NCI-H345 treated with DMSO at 0.1 percent for 48 hours (cell line): Measurements from ENCODE around the gene SYT13.

Experiments
- DNase-seq: peaks from one replicate; lab custom pipeline; 2025; ENCODE audit not compliant: unreplicated experiment; lab: John Stamatoyannopoulos, UW

The SYT13 gene, protein sequence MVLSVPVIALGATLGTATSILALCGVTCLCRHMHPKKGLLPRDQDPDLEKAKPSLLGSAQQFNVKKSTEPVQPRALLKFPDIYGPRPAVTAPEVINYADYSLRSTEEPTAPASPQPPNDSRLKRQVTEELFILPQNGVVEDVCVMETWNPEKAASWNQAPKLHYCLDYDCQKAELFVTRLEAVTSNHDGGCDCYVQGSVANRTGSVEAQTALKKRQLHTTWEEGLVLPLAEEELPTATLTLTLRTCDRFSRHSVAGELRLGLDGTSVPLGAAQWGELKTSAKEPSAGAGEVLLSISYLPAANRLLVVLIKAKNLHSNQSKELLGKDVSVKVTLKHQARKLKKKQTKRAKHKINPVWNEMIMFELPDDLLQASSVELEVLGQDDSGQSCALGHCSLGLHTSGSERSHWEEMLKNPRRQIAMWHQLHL

DNA sequence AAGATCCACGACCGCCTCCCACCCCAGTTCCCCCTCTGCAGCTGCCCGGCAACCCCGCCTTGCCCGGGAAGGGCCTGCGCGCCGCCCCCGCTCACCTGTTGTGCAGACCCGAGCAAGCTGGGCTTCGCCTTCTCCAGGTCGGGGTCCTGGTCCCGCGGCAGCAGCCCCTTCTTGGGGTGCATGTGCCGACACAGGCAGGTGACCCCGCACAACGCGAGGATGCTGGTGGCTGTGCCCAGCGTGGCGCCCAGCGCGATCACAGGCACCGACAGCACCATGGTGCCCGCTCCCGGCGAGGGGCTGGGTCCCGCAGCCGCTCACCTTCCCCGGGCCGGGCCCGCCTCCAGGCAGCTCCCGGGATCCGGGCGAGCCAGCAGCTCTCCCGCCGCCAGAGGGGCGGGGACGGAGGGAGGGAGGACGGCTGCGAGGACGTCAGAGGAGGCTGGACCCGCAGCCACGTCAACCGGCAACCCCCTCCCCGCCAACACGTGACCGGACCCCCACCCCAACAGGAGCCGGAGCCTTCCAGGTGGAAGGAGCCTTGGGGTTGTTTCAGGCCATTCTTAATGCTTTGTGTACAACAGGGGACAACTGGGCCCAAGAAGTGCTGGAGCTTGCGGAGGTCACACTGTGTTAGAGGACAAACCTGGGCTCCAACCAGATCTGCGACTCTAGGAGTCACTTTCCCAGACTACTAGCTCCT is at the start of gene SYT13:
TSS of gene SYT13 (minus strand) at position 412 of the 703 bp plus-strand sequence. CDS start at position 278, 134 bp downstream.
- peak; percentile 44 for DNase-seq

DNA sequence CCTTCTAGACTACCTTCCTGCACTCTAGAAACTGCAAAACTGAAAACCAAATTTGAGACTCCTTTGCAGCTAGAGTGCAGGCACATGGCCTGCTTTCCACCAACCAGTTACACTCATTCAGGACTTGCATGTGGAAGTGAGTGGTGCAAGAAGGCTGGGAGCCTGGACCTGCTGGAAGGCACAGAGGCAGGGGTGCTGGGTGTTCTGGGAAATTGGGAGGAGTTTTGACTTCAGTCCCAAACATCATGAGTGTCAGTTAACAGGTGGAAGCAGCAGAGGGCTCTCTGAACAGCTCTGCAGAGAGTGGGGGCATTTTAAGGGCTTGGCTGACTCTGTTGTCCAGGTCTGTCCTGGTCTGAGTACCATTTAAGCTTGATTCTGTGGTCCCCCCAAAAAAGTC is 49.3 kb upstream of the SYT13 start:
- DNase-seq, result no peak

DNA sequence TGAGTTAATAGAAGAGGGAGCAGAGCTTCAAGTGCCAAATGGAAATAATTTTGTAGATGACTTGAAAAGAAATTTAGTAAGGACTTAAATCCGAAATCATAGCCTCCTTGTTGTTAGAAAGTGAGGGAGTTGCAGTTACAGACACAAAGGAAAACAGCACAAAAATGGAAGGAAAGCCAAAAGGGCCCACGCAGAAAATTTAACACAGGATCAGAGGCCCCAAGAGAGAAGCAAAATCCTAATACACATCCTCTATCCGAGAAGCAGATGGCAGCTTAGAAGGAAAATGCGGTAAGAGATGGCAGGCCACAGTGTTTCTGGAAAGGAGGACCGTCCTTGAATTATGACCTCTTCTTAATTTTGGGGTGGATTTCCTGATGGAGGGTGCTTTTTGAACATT is 48.7 kb upstream of the SYT13 start:
- DNase-seq, result no peak

DNA sequence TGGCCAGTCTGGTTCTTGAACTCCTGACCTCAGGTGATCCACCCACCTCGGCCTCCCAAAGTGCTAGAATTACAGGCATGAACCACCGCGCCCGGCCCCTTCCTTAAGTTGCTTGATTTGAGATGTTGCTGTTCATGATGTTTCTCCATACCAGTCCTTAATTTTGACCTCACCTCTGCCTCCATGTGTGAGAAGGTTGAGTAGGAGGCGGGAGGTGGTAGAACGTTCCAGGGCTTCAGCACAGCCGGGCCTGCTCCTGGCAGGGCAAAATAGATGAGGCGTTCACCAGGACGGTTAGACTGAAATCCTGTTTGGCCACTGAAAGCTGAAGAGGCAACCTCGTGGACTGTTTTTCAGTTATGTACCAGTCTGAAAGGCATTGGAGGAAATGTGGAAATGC is 48.3 kb upstream of the SYT13 start:
- DNase-seq, result no peak

DNA sequence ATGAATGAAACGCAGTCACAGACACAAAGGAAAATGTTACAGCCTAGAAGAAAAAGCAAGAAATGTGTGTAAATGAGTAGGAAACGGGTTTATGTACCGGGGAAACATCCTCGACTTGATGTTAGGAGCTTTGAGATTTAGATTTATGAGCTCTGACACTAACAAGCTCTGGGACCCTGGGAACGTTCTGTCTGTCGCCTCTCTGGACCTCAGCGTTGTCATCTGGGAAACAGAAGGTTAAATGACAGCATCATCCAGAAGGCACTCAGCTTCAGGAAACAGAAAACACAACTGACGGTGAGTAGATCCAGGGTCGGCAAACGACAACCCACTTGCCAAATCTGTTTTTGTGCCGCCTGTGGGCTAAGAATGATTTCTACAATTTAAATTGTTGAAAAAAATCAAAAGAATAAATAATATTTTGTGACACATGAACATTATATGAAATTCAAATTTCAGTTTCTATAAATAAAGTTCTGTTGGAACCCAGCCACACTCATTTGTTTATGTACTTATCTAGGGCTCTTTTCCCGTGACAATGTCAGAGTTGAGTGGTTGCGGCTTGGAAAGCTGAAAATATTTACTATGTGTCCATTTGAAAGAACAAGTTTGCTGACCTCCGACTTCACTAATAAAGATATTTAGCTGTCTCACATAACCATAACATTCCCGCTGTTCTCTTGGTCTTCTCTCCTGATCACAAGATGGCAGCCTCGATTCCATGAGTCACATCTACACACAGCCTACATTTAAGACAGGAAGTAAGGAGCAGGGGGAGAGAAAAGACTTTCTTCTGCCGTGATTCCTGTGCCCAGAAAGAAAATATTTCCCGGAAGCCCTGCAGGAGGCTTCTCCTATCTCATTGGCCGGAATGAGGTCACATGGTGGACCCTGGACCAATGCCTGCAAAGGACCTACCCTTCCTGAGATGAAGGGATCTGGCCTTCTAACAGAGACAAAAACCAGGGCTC is 47.1 kb upstream of the SYT13 start:
- DNase-seq, result no peak

DNA sequence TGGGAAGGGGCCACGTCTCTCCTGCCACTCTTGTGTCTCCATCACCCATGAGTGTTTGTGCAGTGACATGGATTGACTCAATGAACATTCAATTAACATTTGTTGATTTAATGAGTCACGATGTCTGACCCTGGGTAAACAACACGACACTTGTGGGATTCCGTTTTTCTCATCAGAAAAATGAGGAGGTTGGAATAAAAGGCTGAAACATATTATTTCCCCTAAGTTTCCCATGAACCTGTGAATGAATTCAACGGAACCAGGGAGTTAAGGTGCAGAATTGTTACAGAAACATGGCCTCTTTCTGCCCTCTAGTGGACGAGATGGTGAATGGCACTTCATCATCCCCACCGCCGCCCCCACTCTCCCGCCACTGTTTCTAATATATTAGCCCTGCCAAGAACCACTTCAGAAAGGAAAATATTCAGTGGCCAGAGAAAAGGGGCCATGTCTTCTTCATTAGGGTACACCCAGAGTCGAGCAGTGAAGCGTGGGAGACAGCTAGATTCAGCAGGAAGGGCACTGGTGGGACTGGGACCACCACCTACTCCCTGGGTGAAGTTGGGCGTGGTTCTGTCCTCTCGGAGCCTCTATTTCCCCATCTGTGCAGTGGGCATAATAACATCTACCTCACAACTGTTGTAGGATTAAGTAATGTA is 46.3 kb upstream of the SYT13 start:
- peak; percentile 49 for DNase-seq

DNA sequence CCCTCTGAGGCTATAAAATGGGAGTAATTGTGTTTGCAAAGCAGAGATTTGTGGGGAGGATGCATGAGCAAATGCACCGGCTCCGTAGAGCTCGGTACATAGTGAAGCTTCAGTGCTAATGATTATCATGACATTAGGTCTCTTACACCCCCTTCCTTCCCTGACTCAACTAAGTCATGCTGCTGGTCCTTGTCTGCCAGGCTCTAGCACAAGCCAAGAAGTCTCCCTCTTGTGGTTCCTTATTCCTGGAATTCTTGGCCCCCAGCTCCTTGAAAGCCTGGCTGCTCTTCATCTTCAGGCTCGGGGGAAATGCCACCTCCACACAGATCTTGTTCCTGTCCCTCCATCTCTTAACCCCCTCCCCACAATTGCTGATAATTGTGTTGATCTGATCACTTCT is 45.7 kb upstream of the SYT13 start:
- no peak for DNase-seq

DNA sequence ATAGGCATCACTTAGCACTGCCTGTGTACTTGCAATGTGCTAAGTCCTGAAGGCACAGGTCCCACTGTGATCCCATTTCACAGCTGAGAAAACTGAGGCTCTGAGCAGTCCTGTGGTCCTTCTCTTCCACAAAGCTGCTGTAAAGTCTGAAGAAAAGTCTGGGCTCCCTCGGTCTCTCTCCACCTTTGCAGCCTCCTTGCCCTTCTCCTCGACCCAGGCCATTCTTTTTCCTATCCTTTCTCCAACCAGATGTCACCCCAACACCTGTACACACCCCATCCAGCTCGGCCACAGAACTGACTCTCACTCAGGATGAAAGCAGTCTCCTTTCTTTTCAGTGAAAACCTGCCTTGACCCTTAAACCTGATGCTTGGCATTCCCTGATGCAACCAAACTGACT is 42.6 kb upstream of the SYT13 start:
- no peak for DNase-seq

DNA sequence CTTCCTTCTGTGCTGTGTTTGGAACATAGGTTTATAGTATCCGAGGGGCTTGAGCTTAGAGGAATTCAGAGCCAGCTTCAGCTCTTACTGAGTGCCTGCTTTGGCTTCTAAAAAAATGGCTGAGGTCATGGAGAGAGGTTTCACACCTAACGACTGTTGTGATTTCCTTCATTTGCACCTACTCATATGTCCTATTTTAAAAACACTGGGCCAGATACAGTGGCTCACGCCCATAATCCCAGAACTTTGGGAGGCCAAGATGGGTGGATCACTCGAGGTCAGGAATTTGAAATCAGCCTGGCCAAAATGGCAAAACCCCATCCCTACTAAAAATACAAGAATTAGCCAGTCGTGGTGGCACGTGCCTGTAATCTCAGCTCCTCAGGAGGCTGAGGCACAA is 38.3 kb upstream of the SYT13 start:
- no peak for DNase-seq

DNA sequence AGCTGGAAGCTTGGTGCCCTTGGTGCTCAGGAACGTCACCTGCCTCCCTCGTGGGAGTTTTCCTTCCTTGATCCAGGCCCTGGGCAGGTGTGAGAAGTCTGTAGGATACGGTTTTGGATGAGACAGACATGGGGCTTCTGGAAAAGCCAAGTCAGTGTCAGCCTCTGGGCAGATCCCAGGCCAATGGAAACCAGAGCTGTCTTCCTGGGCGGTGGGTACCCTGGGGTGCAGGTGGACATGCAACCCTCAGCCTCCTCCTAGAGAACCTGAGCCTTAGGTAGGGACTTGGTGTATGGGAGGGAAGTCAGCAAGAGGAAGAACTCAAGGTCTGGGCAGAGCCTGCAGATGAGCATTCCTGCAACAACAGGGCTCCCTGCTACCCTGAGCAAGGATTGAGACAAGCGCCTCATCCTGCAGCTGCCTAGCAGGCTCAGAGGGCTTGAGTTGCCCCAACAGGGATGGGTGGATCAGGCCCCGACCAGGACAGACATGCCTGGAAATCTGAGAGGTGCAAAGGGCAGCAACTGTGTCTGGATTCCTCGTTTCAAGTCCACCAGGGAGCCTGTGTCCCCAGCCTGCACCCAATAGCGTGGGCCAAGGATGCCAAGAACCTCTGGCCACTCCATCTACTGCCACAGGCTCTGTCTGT is 37.6 kb upstream of the SYT13 start:
- no peak for DNase-seq

DNA sequence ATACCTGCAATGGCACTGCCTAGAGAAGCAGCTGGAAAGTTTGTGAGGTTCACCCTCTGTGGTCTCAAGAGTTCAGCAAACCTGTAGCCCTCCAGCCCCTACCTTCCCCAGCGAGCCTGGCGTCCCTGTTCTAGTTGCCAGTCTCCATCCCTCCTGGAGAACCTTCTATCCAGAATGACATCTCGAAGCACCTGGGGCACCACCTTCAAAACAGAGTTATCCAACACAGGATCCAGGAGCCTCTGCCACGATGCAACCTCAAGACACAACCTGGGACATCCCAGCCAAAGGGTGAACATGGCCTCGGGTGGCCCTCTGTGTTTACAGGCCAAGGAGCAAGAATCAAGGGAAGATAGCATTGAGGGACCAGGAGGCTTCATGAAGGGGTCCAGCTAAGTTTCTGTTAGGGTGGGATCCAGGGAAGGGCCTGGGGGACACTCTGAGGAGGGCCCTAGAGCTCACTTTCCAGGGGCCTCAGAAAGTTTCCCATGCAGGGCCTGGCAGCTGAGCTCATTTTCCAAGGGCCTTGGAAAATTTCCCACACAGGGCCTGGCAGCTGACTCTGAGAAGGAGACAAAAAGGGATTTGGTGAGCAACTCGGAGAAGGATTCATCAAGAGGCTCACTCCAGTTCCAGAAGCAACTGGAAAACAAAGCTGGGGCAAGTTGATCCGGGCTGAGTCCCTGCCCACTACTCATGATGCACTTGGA is 36.9 kb upstream of the SYT13 start:
- DNase-seq, result no peak

DNA sequence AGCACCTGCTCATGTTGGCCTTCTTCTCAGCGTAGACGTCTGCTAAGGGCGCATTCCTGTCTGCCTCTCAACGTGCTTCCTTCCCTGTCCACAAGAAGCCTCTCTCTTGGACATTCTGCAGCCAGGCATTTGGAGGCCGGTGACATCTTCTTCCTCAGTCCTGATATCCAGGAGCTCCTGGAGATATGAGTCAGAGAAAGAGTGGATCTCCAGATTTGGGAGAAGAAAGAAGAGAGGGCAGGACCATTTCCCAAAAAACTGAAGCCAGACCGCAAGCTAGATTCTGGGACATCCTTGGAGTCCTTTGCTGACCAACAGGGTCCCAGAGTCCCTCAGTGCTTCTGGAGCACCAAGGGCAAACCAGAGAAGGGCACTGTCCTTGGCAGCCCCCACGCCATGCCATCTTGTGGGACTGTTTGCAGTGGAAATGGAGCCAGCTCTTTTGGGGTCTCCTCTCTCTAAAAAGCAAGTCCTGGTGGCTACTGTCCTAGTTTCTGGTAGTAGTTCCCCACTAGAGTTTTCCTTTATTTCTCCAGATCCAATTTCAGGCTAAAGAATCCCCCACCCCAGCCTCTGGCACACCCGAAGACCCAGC is 36.1 kb upstream of the SYT13 start:
- no peak for DNase-seq

DNA sequence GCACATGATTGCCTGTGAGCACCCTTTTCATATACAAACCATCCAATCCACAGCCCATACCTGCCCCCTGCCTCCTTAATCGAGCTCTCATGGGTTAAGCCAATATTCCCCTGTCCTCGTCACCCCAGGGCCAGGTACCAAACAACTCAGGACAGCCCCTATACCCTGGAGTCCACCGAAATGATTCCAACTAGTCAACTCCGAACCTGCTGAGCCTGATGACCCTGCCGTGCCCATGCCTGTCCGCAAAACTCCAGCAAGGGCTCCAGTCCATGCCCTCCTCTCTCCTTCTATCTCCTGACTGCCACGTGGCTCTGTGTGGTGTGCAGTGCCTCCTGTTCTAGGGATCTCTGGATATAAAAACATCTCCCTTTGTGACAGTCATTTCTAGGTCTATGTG is 35.5 kb upstream of the SYT13 start:
- DNase-seq, result no peak

DNA sequence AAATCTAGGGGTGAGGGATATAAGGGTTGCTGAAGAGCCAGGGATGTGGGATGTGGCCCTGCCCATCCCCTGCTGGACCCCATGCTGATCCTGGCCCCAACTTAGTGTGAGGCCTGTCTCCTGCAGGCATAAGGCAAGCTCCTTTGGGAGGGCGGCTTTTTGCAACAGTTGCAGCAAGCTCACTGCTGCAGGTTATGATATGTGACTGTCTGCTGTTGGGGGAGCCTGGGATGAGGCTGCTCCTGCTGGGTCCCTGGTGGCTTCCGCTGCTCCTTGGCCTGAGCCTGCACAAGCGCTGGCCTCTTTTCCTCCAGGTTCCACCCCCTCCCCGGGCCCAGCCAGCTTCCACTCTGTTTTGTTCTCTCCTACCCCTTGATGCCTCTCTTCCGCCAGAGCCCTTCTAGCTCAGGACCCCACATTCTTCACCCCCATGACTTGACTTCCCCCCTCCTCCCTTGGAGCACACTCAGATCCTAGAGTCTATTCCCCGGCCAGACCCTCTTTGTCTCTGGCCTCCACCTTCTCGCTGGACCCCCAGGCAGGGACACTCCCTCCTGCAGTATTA is 35.0 kb upstream of the SYT13 start:
- no peak for DNase-seq

DNA sequence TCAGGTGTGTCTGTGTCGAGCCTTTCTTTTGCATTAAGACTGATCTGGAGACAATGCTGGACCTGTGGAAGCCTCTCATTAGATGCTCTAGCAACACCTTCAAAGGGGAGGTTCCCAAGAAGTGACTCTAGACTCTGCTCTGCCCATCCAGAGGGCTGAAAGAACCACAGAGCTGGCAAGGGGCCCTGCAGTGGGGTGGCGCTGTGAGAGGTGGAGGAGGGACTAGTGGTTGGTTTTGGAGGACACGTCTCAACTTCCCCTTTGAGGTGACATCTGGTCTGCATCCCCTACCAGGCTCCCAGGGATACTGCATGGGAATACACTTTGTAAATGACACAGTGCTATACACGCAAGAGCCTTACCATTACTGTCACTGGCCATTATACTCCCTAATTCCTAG is 34.2 kb upstream of the SYT13 start:
- no peak for DNase-seq

DNA sequence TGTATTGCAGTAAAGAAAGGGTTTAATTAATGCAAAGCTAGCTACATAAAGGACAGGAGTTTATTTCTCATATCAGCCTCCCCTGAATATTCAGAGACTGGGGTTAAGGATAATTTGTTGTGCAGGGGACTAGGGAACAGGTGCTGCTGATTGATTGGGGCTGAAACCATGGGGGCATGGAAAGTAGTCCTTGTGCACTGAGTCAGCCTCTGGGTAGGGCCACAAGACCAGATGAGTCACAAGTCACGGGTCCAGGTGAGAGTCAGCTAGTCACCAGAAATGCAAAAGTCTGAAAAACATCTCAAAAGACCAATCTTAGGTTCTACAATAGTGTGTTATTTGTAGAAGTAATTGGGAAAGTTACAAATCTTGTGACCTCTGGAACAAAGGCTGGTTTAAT is 32.9 kb upstream of the SYT13 start:
- no peak for DNase-seq

DNA sequence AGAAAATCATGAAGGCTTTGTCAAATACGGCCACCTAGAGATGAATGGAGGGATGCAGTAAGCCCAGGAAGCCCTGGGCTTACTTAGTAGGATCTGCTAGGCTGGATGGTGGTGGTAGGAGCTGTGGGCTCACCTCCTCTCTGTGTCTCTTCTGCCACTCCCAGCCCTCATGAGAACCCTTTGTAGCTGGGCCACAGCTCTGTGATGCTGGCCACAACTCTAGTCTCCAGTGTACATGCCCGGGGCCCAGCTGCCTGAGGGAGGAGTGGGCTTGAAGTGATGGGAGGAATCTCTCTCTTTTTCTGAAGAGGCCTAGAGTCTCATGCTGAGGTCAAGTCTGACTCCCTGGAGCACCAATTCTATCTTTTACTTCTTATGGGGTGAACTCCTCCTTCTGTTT is 32.4 kb upstream of the SYT13 start:
- no peak for DNase-seq

DNA sequence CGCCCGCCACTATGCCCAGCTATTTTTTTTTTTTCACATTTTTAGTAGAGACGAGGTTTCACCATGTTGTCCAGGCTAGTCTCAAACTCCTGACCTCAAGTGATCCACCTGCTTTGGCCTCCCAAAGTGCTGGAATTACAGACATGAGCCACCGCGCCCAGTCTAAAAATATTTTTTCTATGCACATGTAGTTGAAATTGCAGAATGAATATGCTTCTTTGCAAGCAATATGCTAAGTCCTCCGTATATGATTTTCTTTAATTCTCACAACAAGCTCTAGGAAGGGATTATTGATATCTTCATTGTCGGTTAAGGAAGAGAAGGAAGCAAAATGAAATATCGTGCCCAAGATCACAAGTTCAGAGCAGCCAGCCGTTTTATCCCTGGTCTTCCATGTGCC is 30.1 kb upstream of the SYT13 start:
- no peak for DNase-seq

DNA sequence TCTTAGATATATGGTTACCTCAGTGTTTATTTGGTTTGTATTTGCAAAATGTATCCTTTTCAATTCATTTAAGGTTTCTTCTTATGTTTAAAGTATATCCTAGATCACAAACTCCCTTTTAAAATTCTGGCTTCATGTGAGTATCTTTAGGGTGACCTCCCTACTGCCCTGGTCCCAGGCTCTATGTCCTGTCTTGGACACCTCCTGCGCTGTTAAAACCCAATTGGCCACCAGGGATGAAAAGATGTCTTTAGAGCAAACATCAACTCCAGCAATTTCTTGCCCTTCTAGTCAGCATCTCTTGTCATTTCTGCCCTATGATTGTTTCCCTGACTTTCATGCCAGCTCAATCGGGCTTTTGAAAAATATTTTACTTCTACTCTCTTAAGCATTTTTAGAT is 28.8 kb upstream of the SYT13 start:
- no peak for DNase-seq
